K562 (cell line): ENCODE results near the gene BCAS3.

ENCODE experiments used
- CTCF ChIP-seq, 3 experiments: IDR thresholded peaks in 2 of 3; conservative IDR thresholded peaks in 1 of 3; 2 replicates each; pipeline ENCODE4 v1.5.1; 2011 to 2012; ENCODE audit warnings: low read length in 3 of 3, mild to moderate bottlenecking in 3 of 3, control low read depth in 2 of 3, improper control_type of control experiment in 1 of 3, inconsistent platforms in 1 of 3, low read depth in 1 of 3, mixed read lengths in 1 of 3, moderate library complexity in 1 of 3; ENCODE audit not compliant: insufficient read depth in 2 of 3
- E2F1 ChIP-seq: sonication (generic); formaldehyde crosslinking; IDR thresholded peaks from 2 replicates; pipeline ENCODE4 v1.8.1; 2023; ENCODE audit warnings: mild to moderate bottlenecking, missing genetic modification reagents, moderate library complexity
- ELK1 ChIP-seq: sonication (generic); formaldehyde crosslinking; IDR thresholded peaks from 2 replicates; pipeline ENCODE4 v1.8.1; 2022; ENCODE audit warnings: missing genetic modification reagents
- HMG20B ChIP-seq: fragments of 250-450 bp; sonication (Bioruptor Pico); IDR thresholded peaks from 2 replicates; pipeline ENCODE4 v1.5.0; 2021; ENCODE audit warnings: mild to moderate bottlenecking
- KAT8 ChIP-seq: fragments of 450-650 bp; IDR thresholded peaks from 2 replicates; pipeline ENCODE4 v1.6.1; 2016; ENCODE audit warnings: low read depth, mild to moderate bottlenecking

DNA sequence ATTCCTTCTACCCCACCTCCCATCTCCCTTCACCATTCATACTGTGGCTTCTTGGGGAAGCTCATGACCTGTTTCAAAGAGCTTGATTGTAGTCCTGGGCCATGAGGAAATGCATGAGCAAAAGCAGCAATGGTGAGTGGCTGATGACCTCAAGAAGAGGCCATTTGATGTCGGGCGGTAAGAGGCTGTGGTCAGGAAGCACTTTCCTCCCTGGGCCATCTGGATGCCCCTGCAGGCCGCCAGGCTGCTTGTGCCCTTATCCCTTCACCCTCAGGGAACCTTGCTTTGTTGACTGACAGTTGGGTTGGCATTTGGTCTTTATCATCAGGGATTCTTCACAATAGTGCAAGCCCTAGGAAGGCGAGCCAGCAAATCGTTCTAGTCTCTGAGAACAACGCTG lies 643.7 kb downstream of the BCAS3 start:
- TF ChIP-seq ELK1 (no peak), KAT8 (no peak), CTCF (IDR thresholded peaks at IDR 0.05 in 2 of 3, conservative IDR thresholded peaks at IDR 0.05 in 1 of 3; ENCODE audit: insufficient read depth in 2 of 3, low read depth in 1 of 3, low read length in 3 of 3) (no peak), HMG20B (CRISPR knock-in tag) (no peak), E2F1 (CRISPR knock-in tag) (no peak)
